ENCODE results near the gene GHR. TPM values are rescaled to one million over a fixed set of nuclear protein-coding genes. Genes with fewer than 3 reads are reported as not detected.

GHR gene
- total RNA-seq, 6 donors from 2014 or later = 3.0 to 7.4 (median 4.2) TPM

GRCh38 chr5:42495914-42496313 is 72.7 kb downstream of the GHR start:
- H3K4me3 ChIP-seq = no peak overlapping the region
- H3K36me3 ChIP-seq = no peaks in the 10 kb centered on the region
- H3K27ac ChIP-seq = no peak overlapping the region
- DNase-seq (no peak), ATAC-seq (ENCODE audit: low FRiP score in 2 of 2) (no peak)
- 63 to 67% methylated on average over 2 of the region's 2 CpGs for WGBS, 2 donors
- no peaks in the 10 kb centered on the region for H3K27me3 ChIP-seq
- peaks cover 0 to 6% (median 0%) of the 10 kb centered on the region in 4 donors for H3K4me1 ChIP-seq
- TF ChIP-seq POLR2A (IDR thresholded peaks at IDR 0.05) (no peak), EP300 (IDR thresholded peaks at IDR 0.05) (no peak), POLR2AphosphoS5 (IDR thresholded peaks at IDR 0.05) (no peak), CTCF (IDR thresholded peaks at IDR 0.05) (no peak)
- no peaks in the 10 kb centered on the region for H3K9me3 ChIP-seq

DNA sequence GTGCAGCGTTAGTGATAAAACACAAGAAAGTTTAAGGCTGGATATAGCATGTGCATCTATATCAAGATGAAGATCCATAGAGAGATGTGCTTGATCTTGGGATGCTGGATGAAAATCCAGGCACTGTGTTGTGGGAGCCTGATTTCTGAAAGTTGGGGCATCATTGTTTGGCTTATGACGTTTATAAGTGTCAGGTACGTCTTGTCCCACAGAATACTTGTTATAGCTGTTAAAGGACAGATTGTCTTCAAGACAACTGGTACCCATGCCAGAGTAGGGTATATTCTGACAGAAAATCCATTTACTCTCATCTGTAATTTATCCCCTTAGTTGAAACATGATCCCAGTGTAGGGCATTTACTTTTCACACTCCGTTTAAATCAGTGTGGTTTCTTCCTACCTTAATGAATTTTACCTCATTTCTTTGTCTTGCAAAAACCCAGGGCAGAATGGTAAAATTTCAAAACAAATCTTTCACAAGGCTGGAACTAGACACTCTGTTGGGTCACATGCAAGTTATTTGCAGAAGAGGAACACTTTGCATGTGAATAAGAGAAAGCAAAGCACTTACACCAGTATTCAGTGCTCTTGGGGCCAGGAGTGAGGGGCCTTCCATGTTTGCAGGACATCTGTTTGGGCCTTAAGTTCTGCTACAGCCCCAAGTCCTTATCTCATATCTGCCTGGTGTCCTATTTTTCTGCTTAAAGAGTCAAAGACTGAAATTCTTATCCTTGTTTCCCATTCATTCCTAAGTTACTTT is 73.3 kb downstream of the GHR start:
- Histone ChIP-seq H3K36me3 (no peaks in the 10 kb centered on the region), H3K27me3 (no peaks in the 10 kb centered on the region), H3K4me1 (peaks cover 0 to 6% (median 0%) of the 10 kb centered on the region in 4 donors), H3K27ac (no peak overlapping the region), H3K4me3 (no peak overlapping the region), H3K9me3 (no peaks in the 10 kb centered on the region)
- ATAC-seq (ENCODE audit: low FRiP score in 2 of 2) (no peak), DNase-seq (no peak)
- WGBS, 2 donors = 82 to 86% methylated on average over 4 of the region's 4 CpGs
- no peak for TF ChIP-seq CTCF (IDR thresholded peaks at IDR 0.05)
- TF ChIP-seq POLR2A (IDR thresholded peaks at IDR 0.05) = no peak

DNA sequence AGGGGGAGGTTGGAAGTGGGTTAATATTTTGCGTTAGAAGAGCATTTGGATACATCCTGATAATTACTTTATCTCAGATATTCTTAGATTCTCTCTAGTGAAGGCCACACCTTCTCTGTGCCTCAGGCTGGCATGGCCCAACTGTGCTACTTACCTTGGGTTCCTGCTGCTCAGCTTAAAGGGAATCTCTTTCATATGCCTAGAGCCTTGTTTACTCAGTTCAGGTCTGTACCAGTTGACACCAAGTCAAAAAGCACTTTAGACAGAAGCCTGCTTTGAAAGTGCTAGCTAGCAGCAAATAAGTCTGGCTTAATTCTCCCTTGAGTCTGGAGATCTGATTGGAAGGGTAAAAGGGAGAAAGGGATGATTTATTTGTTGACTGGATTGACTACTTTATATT is 74.8 kb downstream of the GHR start:
- DNase-seq (no peak), ATAC-seq (ENCODE audit: low FRiP score in 2 of 2) (no peak)
- Histone ChIP-seq H3K27ac (no peak overlapping the region), H3K4me1 (peaks cover 0 to 6% (median 0%) of the 10 kb centered on the region in 4 donors), H3K36me3 (no peaks in the 10 kb centered on the region), H3K27me3 (no peaks in the 10 kb centered on the region), H3K9me3 (no peaks in the 10 kb centered on the region), H3K4me3 (no peak overlapping the region)
- no peak for TF ChIP-seq CTCF (IDR thresholded peaks at IDR 0.05)
- no peak for TF ChIP-seq EP300 (IDR thresholded peaks at IDR 0.05)
- TF ChIP-seq POLR2A (IDR thresholded peaks at IDR 0.05) = no peak
- no peak for TF ChIP-seq POLR2AphosphoS5 (IDR thresholded peaks at IDR 0.05)
- 57 to 76% methylated on average over 1 of the region's 1 CpG for WGBS, 2 donors

DNA sequence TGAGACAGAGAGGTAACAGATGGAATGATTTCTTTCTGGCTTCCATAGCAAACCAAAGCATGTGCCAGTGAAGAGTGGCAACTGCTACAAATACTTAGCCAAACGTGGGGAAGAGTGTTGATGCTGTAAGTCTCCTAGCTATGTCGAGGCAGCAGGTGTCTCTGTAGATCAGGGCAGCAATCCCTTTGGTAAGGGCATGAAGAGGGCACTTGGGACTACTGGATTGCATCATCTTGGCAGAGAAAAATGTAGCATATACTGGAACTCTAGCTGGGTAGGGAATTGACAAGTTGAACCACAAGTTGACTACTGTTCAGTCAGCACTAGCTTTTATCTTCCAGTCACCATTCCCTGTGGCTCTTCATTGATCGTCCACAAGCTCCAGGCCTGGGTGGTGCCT is 75.8 kb downstream of the GHR start:
- Histone ChIP-seq H3K27me3 (no peaks in the 10 kb centered on the region), H3K27ac (no peak overlapping the region), H3K4me3 (no peak overlapping the region), H3K9me3 (no peaks in the 10 kb centered on the region), H3K36me3 (no peaks in the 10 kb centered on the region), H3K4me1 (peaks cover 0 to 6% (median 2%) of the 10 kb centered on the region in 4 donors)
- DNase-seq (peak in 1 of 2 donors; percentile 30), ATAC-seq (ENCODE audit: low FRiP score in 2 of 2) (no peak)
- 65 to 67% methylated on average over 3 of the region's 3 CpGs for WGBS, 2 donors
- TF ChIP-seq POLR2A (IDR thresholded peaks at IDR 0.05) (no peak), CTCF (IDR thresholded peaks at IDR 0.05) (no peak), EP300 (IDR thresholded peaks at IDR 0.05) (no peak), POLR2AphosphoS5 (IDR thresholded peaks at IDR 0.05) (no peak)
